ENCODE data around the gene ERMARD. TPM values are rescaled to one million over a fixed set of nuclear protein-coding genes. Genes with fewer than 3 reads are reported as not detected.

ERMARD gene
- total RNA-seq, 1 donor from 2014 or later = 26.1 TPM

DNA sequence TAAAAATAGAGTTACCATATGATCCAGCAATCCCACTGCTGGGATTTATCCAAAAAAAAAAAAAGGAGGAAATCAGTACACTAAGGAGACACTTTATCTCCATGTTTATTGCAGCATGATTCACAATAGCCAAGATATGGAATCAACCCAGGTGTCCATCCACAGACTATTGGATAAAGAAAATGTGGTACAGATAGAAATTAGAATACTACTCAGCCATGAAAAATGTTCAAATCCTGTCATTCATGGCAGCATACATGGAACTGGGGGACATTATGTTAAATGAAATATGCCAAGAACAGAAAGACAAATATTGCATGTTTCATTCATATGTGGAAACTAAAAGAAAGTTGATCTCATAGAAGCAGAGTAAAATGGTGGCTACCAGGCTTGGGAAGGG is 75.3 kb downstream of the ERMARD start:
- Mint-ChIP-seq H3K27ac (ENCODE audit: unreplicated experiment) (no peak overlapping the region), H3K4me3 (ENCODE audit: unreplicated experiment) (no peak overlapping the region), H3K27me3 (ENCODE audit: low read depth) (peaks cover 50% of the 10 kb centered on the region), H3K4me1 (ENCODE audit: low read depth) (peaks cover 3% of the 10 kb centered on the region), H3K36me3 (ENCODE audit: low read depth) (no peaks in the 10 kb centered on the region), H3K9me3 (ENCODE audit: low read depth) (peaks cover 11% of the 10 kb centered on the region)
- TF ChIP-seq, protein P1, sequence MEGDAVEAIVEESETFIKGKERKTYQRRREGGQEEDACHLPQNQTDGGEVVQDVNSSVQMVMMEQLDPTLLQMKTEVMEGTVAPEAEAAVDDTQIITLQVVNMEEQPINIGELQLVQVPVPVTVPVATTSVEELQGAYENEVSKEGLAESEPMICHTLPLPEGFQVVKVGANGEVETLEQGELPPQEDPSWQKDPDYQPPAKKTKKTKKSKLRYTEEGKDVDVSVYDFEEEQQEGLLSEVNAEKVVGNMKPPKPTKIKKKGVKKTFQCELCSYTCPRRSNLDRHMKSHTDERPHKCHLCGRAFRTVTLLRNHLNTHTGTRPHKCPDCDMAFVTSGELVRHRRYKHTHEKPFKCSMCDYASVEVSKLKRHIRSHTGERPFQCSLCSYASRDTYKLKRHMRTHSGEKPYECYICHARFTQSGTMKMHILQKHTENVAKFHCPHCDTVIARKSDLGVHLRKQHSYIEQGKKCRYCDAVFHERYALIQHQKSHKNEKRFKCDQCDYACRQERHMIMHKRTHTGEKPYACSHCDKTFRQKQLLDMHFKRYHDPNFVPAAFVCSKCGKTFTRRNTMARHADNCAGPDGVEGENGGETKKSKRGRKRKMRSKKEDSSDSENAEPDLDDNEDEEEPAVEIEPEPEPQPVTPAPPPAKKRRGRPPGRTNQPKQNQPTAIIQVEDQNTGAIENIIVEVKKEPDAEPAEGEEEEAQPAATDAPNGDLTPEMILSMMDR (IDR thresholded peaks at IDR 0.05) = no peak
- no peak for DNase-seq (ENCODE audit: low spot score)

DNA sequence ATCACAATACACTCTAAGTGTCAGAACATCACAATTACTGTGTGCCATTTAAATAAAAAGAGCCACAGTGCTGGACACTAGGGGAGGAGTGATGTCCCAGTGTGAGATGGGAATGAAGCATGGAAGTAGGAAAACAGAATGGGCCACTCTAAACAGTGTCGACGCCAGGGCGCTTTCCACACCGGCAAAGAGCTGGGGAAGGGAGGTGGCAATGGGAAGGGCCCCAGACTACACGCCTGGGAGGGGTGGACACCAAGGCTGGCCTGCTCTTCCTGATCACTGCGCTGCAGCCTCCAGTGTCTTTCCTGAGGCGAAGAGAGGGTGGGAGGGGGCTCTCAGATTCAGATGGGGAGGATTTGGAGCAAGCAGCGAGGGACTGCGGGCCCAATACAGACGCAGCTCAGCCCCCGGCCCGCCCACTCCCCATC is 75.9 kb downstream of the ERMARD start:
- H3K27me3 Mint-ChIP-seq (ENCODE audit: low read depth) = peaks cover 50% of the 10 kb centered on the region
- no peak overlapping the region for H3K4me3 Mint-ChIP-seq (ENCODE audit: unreplicated experiment)
- no peak for DNase-seq (ENCODE audit: low spot score)
- no peak overlapping the region for H3K27ac Mint-ChIP-seq (ENCODE audit: unreplicated experiment)
- no peaks in the 10 kb centered on the region for H3K36me3 Mint-ChIP-seq (ENCODE audit: low read depth)
- TF ChIP-seq, protein P1 (IDR thresholded peaks at IDR 0.05) = no peak
- peaks cover 6% of the 10 kb centered on the region for H3K4me1 Mint-ChIP-seq (ENCODE audit: low read depth)
- H3K9me3 Mint-ChIP-seq (ENCODE audit: low read depth) = peaks cover 11% of the 10 kb centered on the region

DNA sequence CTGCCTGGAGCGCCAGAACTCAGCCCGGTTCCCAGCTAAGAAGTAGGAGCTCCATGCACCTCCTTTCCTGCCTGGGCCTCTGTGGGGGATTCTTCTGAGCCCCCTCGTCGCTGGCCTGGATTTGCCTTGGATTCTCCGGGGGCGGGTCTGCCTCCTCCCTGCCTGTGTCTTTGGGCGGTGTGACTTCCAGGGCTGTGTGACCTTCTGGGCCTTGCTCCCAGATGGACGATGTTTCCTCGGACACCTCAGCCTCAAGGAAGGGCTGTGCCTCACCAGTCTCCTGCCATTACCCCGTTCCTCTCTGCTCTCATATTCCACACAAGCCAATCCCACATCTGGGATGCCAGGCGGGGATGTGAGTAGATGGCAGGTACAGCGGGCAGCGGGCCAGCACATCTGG is 76.8 kb downstream of the ERMARD start:
- TF ChIP-seq, protein P1 (IDR thresholded peaks at IDR 0.05) = no peak
- peaks cover 11% of the 10 kb centered on the region for H3K9me3 Mint-ChIP-seq (ENCODE audit: low read depth)
- DNase-seq (ENCODE audit: low spot score) = no peak
- peaks cover 41% of the 10 kb centered on the region for H3K27me3 Mint-ChIP-seq (ENCODE audit: low read depth)
- no peaks in the 10 kb centered on the region for H3K36me3 Mint-ChIP-seq (ENCODE audit: low read depth)
- no peak overlapping the region for H3K4me3 Mint-ChIP-seq (ENCODE audit: unreplicated experiment)
- H3K27ac Mint-ChIP-seq (ENCODE audit: unreplicated experiment) = no peak overlapping the region
- peaks cover 6% of the 10 kb centered on the region for H3K4me1 Mint-ChIP-seq (ENCODE audit: low read depth)

DNA sequence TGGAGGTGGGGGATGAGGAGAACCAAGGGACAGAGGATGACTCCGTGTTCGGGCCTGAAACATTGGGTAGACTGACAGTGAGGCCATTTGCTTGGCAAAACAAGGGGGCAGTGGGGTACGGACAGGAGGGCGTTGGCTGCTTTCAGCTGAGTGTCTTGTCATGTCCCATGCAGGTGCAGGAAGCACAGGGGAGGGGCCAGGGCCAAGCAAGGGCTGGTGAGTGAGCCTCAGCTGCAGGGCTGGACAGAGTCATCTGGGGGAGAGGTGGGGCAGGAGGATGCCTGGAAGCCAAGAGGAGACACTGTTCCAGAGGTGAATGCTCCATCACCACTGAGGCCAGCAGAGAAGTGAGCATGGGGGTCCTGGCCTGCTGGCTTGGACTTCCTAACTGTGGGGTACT is 78.4 kb downstream of the ERMARD start:
- Mint-ChIP-seq H3K27me3 (ENCODE audit: low read depth) (peaks cover 44% of the 10 kb centered on the region), H3K4me1 (ENCODE audit: low read depth) (peaks cover 6% of the 10 kb centered on the region), H3K9me3 (ENCODE audit: low read depth) (peaks cover 11% of the 10 kb centered on the region), H3K27ac (ENCODE audit: unreplicated experiment) (no peak overlapping the region), H3K36me3 (ENCODE audit: low read depth) (no peaks in the 10 kb centered on the region), H3K4me3 (ENCODE audit: unreplicated experiment) (no peak overlapping the region)
- TF ChIP-seq, protein P1 (IDR thresholded peaks at IDR 0.05) = no peak
- DNase-seq (ENCODE audit: low spot score) = no peak

DNA sequence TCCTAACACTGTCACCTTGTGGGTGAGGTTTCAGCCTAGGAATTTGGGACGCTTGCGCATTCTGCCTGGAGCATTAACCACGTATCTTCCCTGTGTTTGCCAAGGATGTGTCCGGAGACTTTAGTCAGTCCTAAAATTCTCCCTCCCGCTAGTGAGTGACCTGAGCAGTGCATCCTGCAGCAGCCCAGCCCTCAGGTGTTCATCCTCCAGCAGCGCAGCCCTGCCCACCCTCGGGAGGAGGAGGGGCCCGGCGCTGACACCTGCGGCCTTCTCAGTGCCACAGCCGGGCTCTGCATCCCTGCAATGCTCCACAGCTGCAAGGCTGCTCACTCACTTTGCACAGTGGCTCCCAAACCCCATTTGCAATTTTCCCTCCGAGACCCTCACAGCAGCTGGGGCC is 79.5 kb downstream of the ERMARD start:
- no peak overlapping the region for H3K27ac Mint-ChIP-seq (ENCODE audit: unreplicated experiment)
- H3K4me3 Mint-ChIP-seq (ENCODE audit: unreplicated experiment) = no peak overlapping the region
- peaks cover 51% of the 10 kb centered on the region for H3K27me3 Mint-ChIP-seq (ENCODE audit: low read depth)
- peaks cover 6% of the 10 kb centered on the region for H3K4me1 Mint-ChIP-seq (ENCODE audit: low read depth)
- TF ChIP-seq, protein P1 (IDR thresholded peaks at IDR 0.05) = no peak
- no peak for DNase-seq (ENCODE audit: low spot score)
- H3K9me3 Mint-ChIP-seq (ENCODE audit: low read depth) = peaks cover 20% of the 10 kb centered on the region
- peaks cover 1% of the 10 kb centered on the region for H3K36me3 Mint-ChIP-seq (ENCODE audit: low read depth)

Other genes with a start within 250 kb of the ERMARD start
- gene WDR27, start 49.6 kb upstream of the ERMARD start, total RNA-seq = 22.4 to 39.3 TPM (median 24.9 TPM) in 3 replicates
- gene C6orf120, start 49.5 kb upstream of the ERMARD start, total RNA-seq = 27.0 to 29.0 TPM (median 28.6 TPM) in 3 replicates
- gene PHF10, start 27.1 kb upstream of the ERMARD start, total RNA-seq = 46.8 to 67.5 TPM (median 53.2 TPM) in 3 replicates
- gene DYNLT2, start 50 bp upstream of the ERMARD start, total RNA-seq = 0.64 to 1.4 TPM (median 0.85 TPM) in 3 replicates

Measured in chondrocyte (in vitro differentiated cells).